ENCODE data around the gene C16orf96.
A peak's percentile ranks its signal among the peaks of the same experiment; 100 is the strongest.

Gene C16orf96

GRCh38 chr16:4556112-4556511, at the start of gene C16orf96:
Gene C16orf96 (plus strand): TSS chr16:4556340. CDS start chr16:4556490, 150 bp downstream.
- no peak for DNase-seq (ENCODE audit: low read depth in 2 of 2)

GRCh38 chr16:4506450-4506849, 49.7 kb upstream of the C16orf96 start:
- DNase-seq (ENCODE audit: low read depth in 2 of 2): peak; percentile 26

- no peak for DNase-seq (ENCODE audit: low read depth in 2 of 2)
Measured at GRCh38 chr16:4507588-4508345, 48.4 kb upstream of the C16orf96 start.

DNA sequence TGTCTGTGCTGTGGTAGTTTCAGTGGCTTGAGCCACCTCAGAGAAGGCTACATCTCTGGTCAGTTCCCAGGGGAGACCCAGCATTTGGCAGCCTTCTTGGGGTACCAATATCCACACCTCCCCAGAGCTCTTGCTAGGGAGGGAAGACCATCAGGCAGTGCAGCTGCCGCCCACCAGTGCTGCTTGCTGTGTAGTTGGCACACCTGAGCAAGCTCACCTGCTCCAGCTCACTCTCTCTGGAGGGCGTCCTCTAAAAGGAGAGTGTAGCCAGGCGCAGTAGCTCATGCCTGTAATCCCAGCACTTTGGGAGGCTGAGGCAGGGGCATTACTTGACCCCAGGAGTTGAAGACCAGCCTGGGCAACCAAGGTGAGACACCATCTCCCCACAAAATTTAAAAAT, 47.3 kb upstream of the C16orf96 start:
- DNase-seq (ENCODE audit: low read depth in 2 of 2): no peak

DNA sequence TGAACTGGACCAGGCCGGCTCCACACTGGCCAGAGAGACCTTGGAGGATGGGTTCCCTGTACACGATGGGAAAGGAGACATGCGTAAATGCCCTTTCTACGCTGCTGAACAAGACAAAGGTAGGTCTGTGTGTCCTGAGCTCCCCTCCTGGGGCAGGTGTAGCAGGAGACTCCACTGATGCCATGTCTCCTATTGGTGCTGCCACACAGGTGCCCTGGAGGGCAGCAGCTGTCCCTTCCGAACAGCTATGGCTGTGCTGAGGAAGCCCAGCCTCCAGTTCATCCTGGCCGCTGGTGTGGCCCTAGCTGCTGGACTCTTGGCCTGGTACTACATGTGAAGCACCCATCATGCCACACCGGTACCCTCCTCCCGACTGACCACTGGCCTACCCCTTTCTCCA, 46.7 kb upstream of the C16orf96 start:
- DNase-seq (ENCODE audit: low read depth in 2 of 2): no peak

- no peak for DNase-seq (ENCODE audit: low read depth in 2 of 2)
Measured at GRCh38 chr16:4510131-4510530, 46.0 kb upstream of the C16orf96 start.

GRCh38 chr16:4510747-4511426, 45.3 kb upstream of the C16orf96 start:
- DNase-seq (ENCODE audit: low read depth in 2 of 2): no peak

GRCh38 chr16:4511441-4512082, 44.6 kb upstream of the C16orf96 start:
- no peak for DNase-seq (ENCODE audit: low read depth in 2 of 2)

DNA sequence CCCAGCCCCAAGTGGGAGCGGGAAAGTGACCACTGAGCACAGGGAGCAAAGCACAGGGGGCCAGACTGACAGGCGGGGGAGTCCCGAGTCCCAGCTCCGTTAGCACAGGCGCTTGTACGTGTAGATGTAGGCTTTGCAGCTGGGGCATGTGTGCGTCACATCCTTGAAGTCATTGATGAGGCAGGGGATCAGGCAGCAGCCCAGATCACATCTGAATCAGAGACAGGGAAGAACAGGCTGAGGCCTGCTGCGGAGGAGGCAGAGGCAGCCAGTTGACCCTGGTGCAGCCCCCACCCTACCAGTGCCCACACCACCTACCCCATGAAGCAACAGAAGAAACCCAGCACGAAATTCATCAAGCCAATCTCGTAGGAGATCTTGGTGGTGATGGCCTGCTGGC, 43.7 kb upstream of the C16orf96 start:
- DNase-seq (ENCODE audit: low read depth in 2 of 2): no peak

DNA sequence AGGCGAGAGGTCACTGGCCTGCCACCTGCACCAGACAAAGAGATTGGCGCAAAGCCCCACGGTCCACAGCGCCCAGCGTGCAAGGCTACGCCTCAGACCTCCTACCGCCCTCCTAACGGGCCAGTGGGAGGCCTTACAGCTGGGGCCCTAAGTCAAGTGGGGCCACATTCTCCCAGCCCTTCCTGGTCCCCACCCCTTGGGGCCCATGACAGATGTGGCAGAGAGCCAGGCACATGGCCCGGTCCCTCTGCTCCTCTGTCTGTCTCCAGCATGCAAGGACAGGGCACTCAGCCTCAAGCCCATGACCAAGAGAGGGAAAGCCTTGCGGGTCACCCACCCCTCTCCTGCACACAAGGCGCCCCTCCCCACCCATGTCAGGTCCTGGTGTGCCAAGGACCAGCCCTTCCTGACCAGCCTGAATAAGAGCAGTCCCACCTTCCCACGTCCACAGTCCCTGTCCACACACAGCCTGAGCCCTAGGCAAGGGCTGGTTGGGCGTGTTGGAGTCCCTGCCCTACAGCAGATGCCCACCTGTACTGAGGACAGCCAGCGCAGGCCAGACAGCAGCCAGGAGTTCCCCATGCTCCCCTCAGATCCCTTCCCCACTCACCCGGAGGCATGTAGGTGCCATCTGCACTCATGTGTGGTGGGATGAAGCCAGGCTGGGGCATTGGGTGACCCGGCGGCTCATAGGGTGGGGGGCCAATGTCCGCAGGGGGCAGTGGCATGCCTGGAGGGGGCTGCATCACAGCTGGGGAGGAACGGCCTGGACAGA, 42.9 kb upstream of the C16orf96 start:
- no peak for DNase-seq (ENCODE audit: low read depth in 2 of 2)

GRCh38 chr16:4513881-4514280, 42.3 kb upstream of the C16orf96 start:
- no peak for DNase-seq (ENCODE audit: low read depth in 2 of 2)

GRCh38 chr16:4514606-4515005, 41.5 kb upstream of the C16orf96 start:
- no peak for DNase-seq (ENCODE audit: low read depth in 2 of 2)

- DNase-seq (ENCODE audit: low read depth in 2 of 2): no peak
Measured at GRCh38 chr16:4515611-4516233, 40.4 kb upstream of the C16orf96 start.

- DNase-seq (ENCODE audit: low read depth in 2 of 2): no peak
Measured at GRCh38 chr16:4517812-4518680, 38.1 kb upstream of the C16orf96 start.

DNA sequence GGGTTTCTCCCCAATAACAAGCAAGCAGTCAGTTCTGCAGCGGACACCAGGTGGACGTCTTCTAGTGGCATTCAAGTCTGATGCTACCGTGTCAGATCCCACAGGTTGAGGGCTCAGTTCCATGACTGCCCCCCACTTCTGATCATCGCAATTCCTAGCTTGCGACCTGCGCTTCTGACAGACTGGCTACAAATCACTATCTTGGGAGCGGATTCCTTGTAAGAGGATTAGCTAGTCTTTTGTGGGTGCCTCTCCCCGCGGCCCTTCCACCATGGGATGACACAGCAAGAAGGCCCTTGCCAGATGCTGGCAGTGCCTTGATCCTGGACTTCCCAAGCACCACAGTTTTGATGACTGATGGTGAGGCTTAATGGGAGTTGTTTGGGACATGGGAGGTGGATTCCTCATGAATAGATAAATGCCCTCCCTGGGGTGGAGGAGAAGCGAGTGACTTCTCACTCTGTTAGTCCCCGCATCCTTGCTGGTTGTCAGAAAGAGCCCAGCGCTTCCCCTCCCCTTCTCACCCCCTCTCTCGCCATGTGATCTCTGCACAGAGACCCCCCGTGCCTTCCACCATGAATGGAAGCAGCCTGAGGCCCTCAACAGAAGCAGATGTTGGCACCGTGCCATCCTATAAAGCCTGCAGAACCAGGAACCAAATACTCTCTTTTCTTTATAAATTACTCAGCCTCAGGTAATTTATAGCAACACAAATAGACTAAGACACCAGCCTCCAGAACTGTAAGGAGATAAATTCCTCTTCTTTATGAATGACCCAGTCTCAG, 36.7 kb upstream of the C16orf96 start:
- DNase-seq (ENCODE audit: low read depth in 2 of 2): no peak

DNA sequence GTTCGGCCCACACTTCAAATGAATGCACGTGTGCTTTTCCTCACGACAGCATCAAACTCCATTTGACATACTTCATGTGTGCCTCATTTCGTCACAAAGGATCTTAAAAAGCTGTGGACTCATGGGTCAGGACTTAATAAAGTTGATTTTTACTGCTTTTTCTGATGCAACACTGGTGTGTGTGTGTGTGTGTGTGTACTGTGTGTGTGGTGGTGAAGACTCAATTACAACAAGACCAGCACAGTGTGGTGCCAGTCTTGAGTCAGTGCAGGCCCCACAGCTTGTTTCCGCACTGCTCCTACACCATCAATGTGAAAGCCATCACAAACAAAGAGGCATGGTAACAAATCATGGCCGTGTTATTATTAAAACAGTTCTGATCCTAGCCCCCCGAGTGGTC, 35.2 kb upstream of the C16orf96 start:
- no peak for DNase-seq (ENCODE audit: low read depth in 2 of 2)

DNA sequence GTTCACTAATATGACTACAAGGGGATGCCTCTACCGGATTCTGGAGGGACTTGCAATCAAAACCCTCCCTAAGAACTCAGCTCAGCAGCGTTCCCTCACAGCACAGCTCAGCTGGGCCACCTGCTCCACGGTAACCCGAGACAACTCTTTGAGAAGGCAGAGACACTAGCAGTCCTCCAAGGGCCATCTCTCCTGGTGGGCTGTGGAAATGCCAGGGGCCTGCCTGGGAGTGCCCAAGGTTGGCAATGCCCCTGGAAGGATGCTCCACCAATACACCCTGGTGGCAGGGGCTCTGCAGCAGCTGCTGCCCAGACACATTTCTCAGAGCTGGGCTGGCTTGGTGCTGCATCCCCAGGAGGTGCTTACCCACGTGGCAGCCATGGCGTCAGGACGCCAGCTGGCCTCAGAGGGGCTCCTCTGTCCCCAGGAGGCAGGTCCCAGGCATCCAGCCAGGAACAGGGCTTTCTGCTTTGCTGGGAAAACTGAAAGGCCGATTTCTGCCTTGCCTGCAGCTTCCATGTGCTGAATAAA, 34.0 kb upstream of the C16orf96 start:
- no peak for DNase-seq (ENCODE audit: low read depth in 2 of 2)

GRCh38 chr16:4523686-4524085, 32.5 kb upstream of the C16orf96 start:
- DNase-seq (ENCODE audit: low read depth in 2 of 2): no peak

DNA sequence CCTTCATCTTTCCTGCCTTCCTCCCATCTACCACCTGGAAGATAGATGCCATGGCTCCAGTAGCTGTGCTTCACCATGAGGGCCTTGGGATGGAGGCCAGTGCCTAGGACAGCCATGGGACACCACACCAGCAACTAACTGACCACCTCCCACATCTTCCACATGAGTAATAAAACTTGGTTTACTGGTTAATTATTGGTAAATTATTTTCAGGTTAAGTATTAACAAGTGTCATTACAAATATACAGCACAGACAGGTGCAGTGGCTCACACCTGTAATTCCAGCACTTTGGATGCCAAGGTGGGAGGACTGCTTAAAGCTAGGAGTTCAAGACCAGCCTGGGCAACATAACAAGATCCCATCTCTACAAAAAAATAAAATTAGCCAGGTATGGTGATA, 31.6 kb upstream of the C16orf96 start:
- no peak for DNase-seq (ENCODE audit: low read depth in 2 of 2)

DNA sequence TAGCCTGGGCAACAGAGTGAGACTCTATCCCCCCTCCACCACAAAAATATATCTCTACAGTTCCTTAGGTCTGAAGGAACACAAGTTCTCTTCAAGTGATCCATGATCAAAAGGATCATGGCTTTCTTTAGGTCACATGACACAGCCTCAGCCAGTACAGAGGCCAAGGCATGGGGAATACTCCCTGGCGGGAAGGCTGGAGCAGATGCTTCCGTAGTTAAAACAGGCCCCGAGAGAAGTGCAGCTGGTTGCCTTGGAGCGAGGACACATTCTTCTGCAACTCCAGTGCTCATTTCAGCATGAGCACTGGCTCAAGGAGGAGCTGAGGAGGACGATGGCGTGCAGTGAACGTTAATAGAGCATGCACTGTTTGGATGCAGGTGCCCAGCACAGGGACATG, 31.1 kb upstream of the C16orf96 start:
- DNase-seq (ENCODE audit: low read depth in 2 of 2): no peak
